Activated T-helper 9 cell treated with anti-CD3 and anti-CD28 coated beads, Interleukin-2, amount 50 U/mL, for 16 hours (primary cell): ENCODE measurements around the gene ARAP1.

Experiments
- DNase-seq: peaks from one replicate; pipeline ENCODE4 v3.0.0-alpha.2; 2020; ENCODE audit warnings: low read depth

Gene ARAP1

GRCh38 chr11:72779495-72780128, 27.4 kb upstream of the ARAP1 start:
- DNase-seq: no peak

GRCh38 chr11:72778535-72779494, 26.6 kb upstream of the ARAP1 start:
- no peak for DNase-seq

GRCh38 chr11:72777755-72778278, 25.6 kb upstream of the ARAP1 start:
- no peak for DNase-seq

GRCh38 chr11:72776844-72777754, 24.9 kb upstream of the ARAP1 start:
- DNase-seq: no peak

GRCh38 chr11:72776117-72776843, 24.1 kb upstream of the ARAP1 start:
- no peak for DNase-seq

GRCh38 chr11:72775288-72776110, 23.3 kb upstream of the ARAP1 start:
- DNase-seq: no peak

GRCh38 chr11:72774499-72774898, 22.3 kb upstream of the ARAP1 start:
- DNase-seq: no peak

GRCh38 chr11:72773696-72774095, 21.5 kb upstream of the ARAP1 start:
- DNase-seq: no peak

GRCh38 chr11:72773291-72773690, 21.1 kb upstream of the ARAP1 start:
- no peak for DNase-seq

- no peak for DNase-seq
These were observed 19.9 kb upstream of the ARAP1 start for GRCh38 chr11:72772059-72772458.

GRCh38 chr11:72771507-72771906, 19.3 kb upstream of the ARAP1 start:
- no peak for DNase-seq

- no peak for DNase-seq
These were observed 18.6 kb upstream of the ARAP1 start for GRCh38 chr11:72770799-72771198.

GRCh38 chr11:72769680-72770079, 17.5 kb upstream of the ARAP1 start:
- no peak for DNase-seq

- no peak for DNase-seq
These were observed 16.4 kb upstream of the ARAP1 start for GRCh38 chr11:72768581-72768980.

- DNase-seq: no peak
These were observed 15.2 kb upstream of the ARAP1 start for GRCh38 chr11:72767203-72768062.

- DNase-seq: no peak
These were observed 14.1 kb upstream of the ARAP1 start for GRCh38 chr11:72766152-72766902.

- no peak for DNase-seq
These were observed 12.3 kb upstream of the ARAP1 start for GRCh38 chr11:72764503-72764902.

GRCh38 chr11:72763823-72764222, 11.6 kb upstream of the ARAP1 start:
- DNase-seq: no peak
